ENCODE measurements around the gene RYK.
"Not testable (repeated sequence)": the region's sequence is repeated elsewhere in the genome, so short reads cannot be mapped to it uniquely, and the experiment has no call there.

The RYK gene

GRCh38 chr3:134228035-134228434 is 22.6 kb downstream of the RYK start:
- H3K79me2 ChIP-seq (ENCODE audit: insufficient read depth, low read depth): peaks cover 3% of the 10 kb centered on the region; the same call in 1 of the 2 replicates
- no peaks in the 10 kb centered on the region for H3K27me3 ChIP-seq (ENCODE audit: insufficient read depth, low read depth)
- no peak overlapping the region for H3K27ac ChIP-seq
- TF ChIP-seq CTCF (conservative IDR thresholded peaks at IDR 0.05; ENCODE audit: low read depth, low read length): no peak
- no peaks in the 10 kb centered on the region for H3K36me3 ChIP-seq (ENCODE audit: insufficient read depth)
- H3K9ac ChIP-seq: no peak overlapping the region
- H2AFZ ChIP-seq (ENCODE audit: low read depth): no peak overlapping the region
- peaks cover 7% of the 10 kb centered on the region for H3K4me1 ChIP-seq (ENCODE audit: low read depth, poor library complexity, severe bottlenecking)
- H3K4me3 ChIP-seq (IDR thresholded peaks at IDR 0.05; ENCODE audit: insufficient read depth, low read depth, low read length): no peak overlapping the region
- H3K4me2 ChIP-seq: no peak overlapping the region
- peaks cover under 1% of the 10 kb centered on the region; the same call in 1 of the 2 replicates for H4K20me1 ChIP-seq (ENCODE audit: insufficient read depth)

GRCh38 chr3:134224796-134225156 is 25.9 kb downstream of the RYK start:
- not testable (repeated sequence) for H3K36me3 ChIP-seq (ENCODE audit: insufficient read depth); H2AFZ ChIP-seq (ENCODE audit: low read depth); H4K20me1 ChIP-seq (ENCODE audit: insufficient read depth); H3K27ac ChIP-seq; H3K4me2 ChIP-seq; H3K4me1 ChIP-seq (ENCODE audit: low read depth, poor library complexity, severe bottlenecking); H3K4me3 ChIP-seq (IDR thresholded peaks at IDR 0.05; ENCODE audit: insufficient read depth, low read depth, low read length); H3K27me3 ChIP-seq (ENCODE audit: insufficient read depth, low read depth); H3K79me2 ChIP-seq (ENCODE audit: insufficient read depth, low read depth); H3K9ac ChIP-seq

- Histone ChIP-seq H3K4me3 (IDR thresholded peaks at IDR 0.05; ENCODE audit: insufficient read depth, low read depth, low read length) (no peak overlapping the region), H3K36me3 (ENCODE audit: insufficient read depth) (no peaks in the 10 kb centered on the region), H3K27ac (no peak overlapping the region), H3K4me2 (no peak overlapping the region), H3K9ac (no peak overlapping the region), H3K4me1 (ENCODE audit: low read depth, poor library complexity, severe bottlenecking) (peaks cover 6% of the 10 kb centered on the region), H2AFZ (ENCODE audit: low read depth) (no peak overlapping the region), H3K27me3 (ENCODE audit: insufficient read depth, low read depth) (no peaks in the 10 kb centered on the region), H4K20me1 (ENCODE audit: insufficient read depth) (peaks cover 7% of the 10 kb centered on the region; the same call in 1 of the 2 replicates), H3K79me2 (ENCODE audit: insufficient read depth, low read depth) (peaks cover 3% of the 10 kb centered on the region; the same call in 1 of the 2 replicates)
- TF ChIP-seq CTCF (conservative IDR thresholded peaks at IDR 0.05; ENCODE audit: low read depth, low read length): no peak
Measured at GRCh38 chr3:134222835-134223234, 27.8 kb downstream of the RYK start.

- H4K20me1 ChIP-seq (ENCODE audit: insufficient read depth): peaks cover 4% of the 10 kb centered on the region; the same call in 1 of the 2 replicates
- H3K79me2 ChIP-seq (ENCODE audit: insufficient read depth, low read depth): no peaks in the 10 kb centered on the region
- H3K4me3 ChIP-seq (IDR thresholded peaks at IDR 0.05; ENCODE audit: insufficient read depth, low read depth, low read length): no peak overlapping the region
- no peak overlapping the region for H3K9ac ChIP-seq
- no peak overlapping the region for H3K27ac ChIP-seq
- H3K4me2 ChIP-seq: no peak overlapping the region
- no peaks in the 10 kb centered on the region for H3K36me3 ChIP-seq (ENCODE audit: insufficient read depth)
- H3K27me3 ChIP-seq (ENCODE audit: insufficient read depth, low read depth): no peaks in the 10 kb centered on the region
- H2AFZ ChIP-seq (ENCODE audit: low read depth): no peak overlapping the region
- peaks cover 7% of the 10 kb centered on the region for H3K4me1 ChIP-seq (ENCODE audit: low read depth, poor library complexity, severe bottlenecking)
- no peak for TF ChIP-seq CTCF (conservative IDR thresholded peaks at IDR 0.05; ENCODE audit: low read depth, low read length)
Measured at GRCh38 chr3:134216851-134217250, 33.8 kb downstream of the RYK start.

- TF ChIP-seq CTCF (conservative IDR thresholded peaks at IDR 0.05; ENCODE audit: low read depth, low read length): no peak
- Histone ChIP-seq H3K36me3 (ENCODE audit: insufficient read depth) (no peaks in the 10 kb centered on the region), H3K27ac (no peak overlapping the region), H3K9ac (no peak overlapping the region), H4K20me1 (ENCODE audit: insufficient read depth) (peaks cover 4% of the 10 kb centered on the region; the same call in 1 of the 2 replicates), H2AFZ (ENCODE audit: low read depth) (no peak overlapping the region), H3K4me2 (no peak overlapping the region), H3K4me3 (IDR thresholded peaks at IDR 0.05; ENCODE audit: insufficient read depth, low read depth, low read length) (no peak overlapping the region), H3K4me1 (ENCODE audit: low read depth, poor library complexity, severe bottlenecking) (peaks cover 11% of the 10 kb centered on the region), H3K27me3 (ENCODE audit: insufficient read depth, low read depth) (no peaks in the 10 kb centered on the region), H3K79me2 (ENCODE audit: insufficient read depth, low read depth) (no peaks in the 10 kb centered on the region)
Measured at GRCh38 chr3:134216191-134216764, 34.4 kb downstream of the RYK start.

Measured in KMS-11 (cell line).